Cardiac septum (tissue), 1 donor: ENCODE results near the gene MUS81. TPM values are rescaled to one million over a fixed set of nuclear protein-coding genes. Genes with fewer than 3 reads are reported as not detected.
"Not testable (repeated sequence)": the region's sequence is repeated elsewhere in the genome, so short reads cannot be mapped to it uniquely, and the experiment has no call there.

Experiments
- DNase-seq: peaks from one replicate; pipeline ENCODE4 v3.0.0-alpha.2; 2020; ENCODE audit warnings: low spot score
- intact Hi-C: fragments of 100-400 bp; cut with DNase I; formaldehyde crosslinking; loops from one replicate; pipeline ENCODE4 v1.14.0; 2022
- long read RNA-seq: library from polyadenylated mRNA; unstranded; transcript quantifications from one replicate; pipeline ENCODE4 v2.0.0, GENCODE V29; 2021
- total RNA-seq: library from RNA; stranded (reverse); fragmentation: NEBNext Ultra II Directional; extraction: Animal tissue kit (Norgen Biotek cat#: 25700); gene quantifications from one replicate; pipeline ENCODE4 v1.2.1, GENCODE V29; 2021
- donor health status: DM: no; HTN: no; CAD: no.

The MUS81 gene
- 37.6 TPM for total RNA-seq
- long read RNA-seq, transcript MUS81-201 (16 exons, 2,392 nt) = major isoform, 41 of 70 reads
- long read RNA-seq, partial matches to known transcripts = 10 of 70 reads
- long read RNA-seq, other reads (novel, unspliced or antisense) = 16 of 70 reads

- intact Hi-C loops = loop anchor here (1.0 kb wide), 2 partner anchors 13 to 28 kb away; partner anchors contain the start of gene FIBP
- DNase-seq = peak; percentile 98
Observed at GRCh38 chr11:65860278-65861164, at the start of gene MUS81. MUS81 (plus strand) TSS chr11:65860433; CDS start chr11:65860754, 321 bp downstream.

- intact Hi-C loops = no loop called here
- DNase-seq = no peak
Observed at GRCh38 chr11:65811764-65812475, 48.3 kb upstream of the MUS81 start.

GRCh38 chr11:65814131-65814985 is 45.9 kb upstream of the MUS81 start:
- DNase-seq = no peak
- intact Hi-C loops = no loop called here

- intact Hi-C loops = loop anchor here (5.0 kb wide), 1 partner anchor 193 kb away; no protein-coding TSS in a partner anchor
- no peak for DNase-seq
Observed at GRCh38 chr11:65814986-65815565, 45.2 kb upstream of the MUS81 start.

GRCh38 chr11:65816696-65817095 is 43.5 kb upstream of the MUS81 start:
- DNase-seq = no peak
- intact Hi-C loops = loop anchor here (5.0 kb wide), 1 partner anchor 194 kb away; no protein-coding TSS in a partner anchor

- DNase-seq = no peak
- intact Hi-C loops = loop anchor here (5.0 kb wide), 1 partner anchor 195 kb away; no protein-coding TSS in a partner anchor
Observed at GRCh38 chr11:65817312-65817834, 42.9 kb upstream of the MUS81 start.

GRCh38 chr11:65817835-65818680 is 42.2 kb upstream of the MUS81 start:
- peak; percentile 98 for DNase-seq
- intact Hi-C loops = loop anchor here (2.0 to 5.0 kb wide), 3 partner anchors 39 to 196 kb away; partner anchors contain the start of gene KAT5

GRCh38 chr11:65821107-65821506 is 39.1 kb upstream of the MUS81 start:
- DNase-seq = no peak
- intact Hi-C loops = no loop called here

GRCh38 chr11:65822776-65823528 is 37.3 kb upstream of the MUS81 start:
- DNase-seq = no peak
- intact Hi-C loops = no loop called here

GRCh38 chr11:65826984-65827735 is 33.1 kb upstream of the MUS81 start:
- intact Hi-C loops = no loop called here
- no peak for DNase-seq

GRCh38 chr11:65829459-65829858 is 30.8 kb upstream of the MUS81 start:
- intact Hi-C loops = no loop called here

GRCh38 chr11:65832231-65832630 is 28.0 kb upstream of the MUS81 start:
- DNase-seq, intact Hi-C loops: not testable (repeated sequence)

More at GRCh38 chr11:65829459-65829858, 30.8 kb upstream of the MUS81 start:
- DNase-seq = no peak

- intact Hi-C loops = no loop called here
- peak; percentile 98 for DNase-seq
Observed at GRCh38 chr11:65833297-65834030, 26.8 kb upstream of the MUS81 start, which contains the start of gene SNX32. SNX32 (plus strand) TSS chr11:65833963; CDS start chr11:65834066, 103 bp downstream.

- no peak for DNase-seq
- intact Hi-C loops = no loop called here
Observed at GRCh38 chr11:65834202-65834601, 26.0 kb upstream of the MUS81 start.

GRCh38 chr11:65842144-65842543 is 18.1 kb upstream of the MUS81 start:
- no peak for DNase-seq
- intact Hi-C loops = no loop called here
